Measurements from ENCODE around the gene SMARCB1.

The SMARCB1 gene

GRCh38 chr22:23836692-23837495, 50.1 kb downstream of the SMARCB1 start:
- Mint-ChIP-seq H3K4me3 (peak overlapping the region; percentile 16 to 96), H3K27me3 (peaks cover 7% of the 10 kb centered on the region), H3K27ac (no peak overlapping the region), H3K9me3 (no peaks in the 10 kb centered on the region), H3K4me1 (peaks cover 28% of the 10 kb centered on the region)
- ATAC-seq (no peak), DNase-seq (no peak)

- Mint-ChIP-seq H3K4me1 (peaks cover 28% of the 10 kb centered on the region), H3K9me3 (no peaks in the 10 kb centered on the region), H3K27me3 (peaks cover 7% of the 10 kb centered on the region), H3K4me3 (peak overlapping the region; percentile 96 to 97), H3K27ac (no peak overlapping the region)
- ATAC-seq, result no peak
- DNase-seq, result no peak
These were observed 50.7 kb downstream of the SMARCB1 start for GRCh38 chr22:23837496-23837859.

GRCh38 chr22:23837911-23838680, 51.3 kb downstream of the SMARCB1 start:
- DNase-seq (no peak), ATAC-seq (no peak)
- Mint-ChIP-seq H3K27me3 (peaks cover 7% of the 10 kb centered on the region), H3K4me1 (peaks cover 28% of the 10 kb centered on the region), H3K9me3 (no peaks in the 10 kb centered on the region), H3K27ac (peak overlapping the region; percentile 91 to 96), H3K4me3 (peak overlapping the region; percentile 96 to 97)

- DNase-seq (peak; percentile 93 to 97), ATAC-seq (peak; percentile 91)
- H3K4me3 Mint-ChIP-seq, result peak within 1 kb of the TSS; percentile 96 to 97
- peaks cover 7% of the 10 kb centered on the region for H3K27me3 Mint-ChIP-seq
- no peaks in the 10 kb centered on the region for H3K9me3 Mint-ChIP-seq
- H3K4me1 Mint-ChIP-seq, result peaks cover 28% of the 10 kb centered on the region
- peak within 1 kb of the TSS; percentile 91 to 96 for H3K27ac Mint-ChIP-seq
These were observed 52.1 kb downstream of the SMARCB1 start, which contains the start of gene DERL3 for GRCh38 chr22:23838681-23839468. Gene DERL3 (minus strand): TSS chr22:23839006. CDS start chr22:23838987, 19 bp downstream.

GRCh38 chr22:23840026-23840425, 53.3 kb downstream of the SMARCB1 start:
- Mint-ChIP-seq H3K9me3 (no peaks in the 10 kb centered on the region), H3K27ac (no peak overlapping the region), H3K4me3 (no peak overlapping the region), H3K27me3 (peaks cover 7% of the 10 kb centered on the region), H3K4me1 (peaks cover 28% of the 10 kb centered on the region)
- ATAC-seq (no peak), DNase-seq (no peak)

- H3K27ac Mint-ChIP-seq, result no peak overlapping the region
- no peak overlapping the region for H3K4me3 Mint-ChIP-seq
- H3K4me1 Mint-ChIP-seq, result peaks cover 29% of the 10 kb centered on the region
- ATAC-seq (no peak), DNase-seq (no peak)
- H3K9me3 Mint-ChIP-seq, result no peaks in the 10 kb centered on the region
- peaks cover 7% of the 10 kb centered on the region for H3K27me3 Mint-ChIP-seq
These were observed 54.5 kb downstream of the SMARCB1 start for GRCh38 chr22:23841292-23841691.

- H3K4me3 Mint-ChIP-seq, result no peak overlapping the region
- H3K27me3 Mint-ChIP-seq, result peaks cover 7% of the 10 kb centered on the region
- no peak for DNase-seq
- H3K4me1 Mint-ChIP-seq, result peaks cover 35% of the 10 kb centered on the region
- H3K27ac Mint-ChIP-seq, result no peak overlapping the region
- no peaks in the 10 kb centered on the region for H3K9me3 Mint-ChIP-seq
- no peak for ATAC-seq
These were observed 55.1 kb downstream of the SMARCB1 start for GRCh38 chr22:23841736-23842445.

- Mint-ChIP-seq H3K4me1 (peaks cover 29% of the 10 kb centered on the region), H3K27ac (no peak overlapping the region), H3K4me3 (no peak overlapping the region), H3K9me3 (no peaks in the 10 kb centered on the region), H3K27me3 (peaks cover 7% of the 10 kb centered on the region)
- ATAC-seq (no peak), DNase-seq (no peak)
These were observed 55.8 kb downstream of the SMARCB1 start for GRCh38 chr22:23842599-23842998.

- Mint-ChIP-seq H3K27ac (peak overlapping the region in 1 of 2 donors; percentile 72), H3K4me1 (peaks cover 17% of the 10 kb centered on the region), H3K27me3 (peaks cover 3% of the 10 kb centered on the region), H3K4me3 (no peak overlapping the region), H3K9me3 (no peaks in the 10 kb centered on the region)
- ATAC-seq (no peak), DNase-seq (no peak)
These were observed 58.0 kb downstream of the SMARCB1 start for GRCh38 chr22:23844739-23845202.

GRCh38 chr22:23845265-23846080, 58.7 kb downstream of the SMARCB1 start:
- Mint-ChIP-seq H3K9me3 (no peaks in the 10 kb centered on the region), H3K4me1 (peaks cover 22% of the 10 kb centered on the region), H3K27me3 (peaks cover 7% of the 10 kb centered on the region), H3K27ac (no peak overlapping the region), H3K4me3 (no peak overlapping the region)
- ATAC-seq, result no peak
- no peak for DNase-seq

- Mint-ChIP-seq H3K27me3 (peaks cover 13% of the 10 kb centered on the region), H3K4me3 (no peak overlapping the region), H3K4me1 (peaks cover 22% of the 10 kb centered on the region), H3K9me3 (no peaks in the 10 kb centered on the region), H3K27ac (no peak overlapping the region)
- DNase-seq (no peak), ATAC-seq (no peak)
These were observed 59.3 kb downstream of the SMARCB1 start for GRCh38 chr22:23846081-23846469.

GRCh38 chr22:23847310-23847920, 60.6 kb downstream of the SMARCB1 start:
- Mint-ChIP-seq H3K27me3 (peaks cover 19% of the 10 kb centered on the region), H3K27ac (no peak overlapping the region), H3K4me3 (no peak overlapping the region), H3K9me3 (no peaks in the 10 kb centered on the region), H3K4me1 (peaks cover 22% of the 10 kb centered on the region)
- no peak for DNase-seq
- ATAC-seq, result no peak

GRCh38 chr22:23847991-23848864, 61.5 kb downstream of the SMARCB1 start:
- Mint-ChIP-seq H3K4me1 (peaks cover 22% of the 10 kb centered on the region), H3K9me3 (no peaks in the 10 kb centered on the region), H3K4me3 (no peak overlapping the region), H3K27me3 (peaks cover 19% of the 10 kb centered on the region), H3K27ac (no peak overlapping the region)
- ATAC-seq, result no peak
- no peak for DNase-seq

All from stimulated activated naive CD8-positive, alpha-beta T cell treated with anti-CD3 and anti-CD28 coated beads, Interleukin-15, amount 100 ng/mL, for 72 hours (primary cell).